KOPT-K1 (cell line): Measurements from ENCODE around the gene IGFALS.

Source experiments
- H3K27ac ChIP-seq: fragments of 200-600 bp; sonication (generic); 2 replicates; pipeline ENCODE4 v1.5.1; 2016; ENCODE audit warnings: antibody characterized with exemption, mild to moderate bottlenecking, low read depth, low read length; ENCODE audit not compliant: poor library complexity, severe bottlenecking
- H3K36me3 ChIP-seq: fragments of 200-600 bp; sonication (generic); 2 replicates; pipeline ENCODE4 v1.5.1; 2017; ENCODE audit warnings: antibody characterized with exemption, mild to moderate bottlenecking, low read length, moderate library complexity; ENCODE audit not compliant: insufficient read depth
- H3K9me3 ChIP-seq: fragments of 200-600 bp; sonication (generic); 2 replicates; pipeline ENCODE4 v1.5.1; 2017; ENCODE audit warnings: antibody characterized with exemption, low read length, mild to moderate bottlenecking; ENCODE audit not compliant: insufficient read depth, poor library complexity, severe bottlenecking

IGFALS gene

DNA sequence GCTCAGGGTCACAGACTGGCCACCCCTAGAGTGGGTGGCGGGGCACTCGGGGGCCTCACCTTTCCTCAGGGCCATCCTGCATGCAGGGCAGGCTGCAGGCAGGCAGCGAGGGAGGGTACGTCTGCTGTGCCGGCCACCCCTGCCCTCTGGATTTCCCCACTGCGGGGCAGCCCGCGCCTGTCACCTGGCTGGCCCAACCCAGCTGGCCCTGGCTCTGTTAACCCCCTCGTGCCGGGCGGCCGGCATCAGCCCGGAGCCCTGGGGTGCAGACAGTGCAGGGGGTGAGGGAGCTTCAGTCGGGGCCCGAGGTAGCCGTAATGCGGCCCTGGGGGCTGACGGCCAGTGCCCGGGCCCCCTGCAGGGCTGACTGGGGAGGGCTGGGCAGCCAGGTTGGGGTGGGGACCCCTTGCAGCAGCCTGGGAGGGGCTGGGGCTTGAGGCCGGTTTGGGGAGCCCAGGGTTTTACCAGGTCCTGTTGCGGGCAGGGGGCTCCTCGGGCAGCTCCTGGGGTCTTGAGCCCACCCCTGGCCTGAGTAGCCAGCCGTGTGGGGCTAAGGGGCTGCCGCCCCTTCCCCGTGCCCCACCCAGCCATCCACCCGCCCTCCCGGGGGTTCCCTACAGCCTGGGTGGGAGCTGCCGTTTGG lies at the start of gene IGFALS:
TSS of gene IGFALS (minus strand) at position 128 of the 643 bp plus-strand sequence. CDS start at position 75, 53 bp downstream.
- H3K27ac ChIP-seq = no peak within 1 kb of the TSS
- H3K9me3 ChIP-seq = peaks cover 16% of the 10 kb centered on the region
- H3K36me3 ChIP-seq = peaks cover 39% of the 10 kb centered on the region

DNA sequence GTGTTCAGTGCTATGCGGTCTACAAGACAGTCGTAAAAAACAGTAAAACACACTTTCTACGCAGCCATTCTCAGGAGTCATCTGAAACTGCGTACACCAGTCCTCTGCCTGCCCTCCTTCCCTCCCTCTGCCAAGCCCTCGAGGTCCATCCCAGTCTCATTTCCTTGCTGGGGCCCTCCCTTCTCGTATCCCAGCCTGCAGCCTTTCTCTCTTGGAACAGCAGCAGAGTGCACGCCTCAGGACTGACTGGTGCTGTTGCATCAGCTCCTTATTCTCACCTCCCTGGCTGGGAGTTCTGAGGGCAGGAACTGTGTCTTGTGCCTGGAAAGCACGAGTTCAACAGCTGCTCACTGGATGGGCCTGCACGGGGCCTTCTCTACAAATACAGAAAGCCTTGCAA lies 46.0 kb upstream of the IGFALS start:
- H3K36me3 ChIP-seq = no peaks in the 10 kb centered on the region
- no peaks in the 10 kb centered on the region for H3K9me3 ChIP-seq
- no peak overlapping the region for H3K27ac ChIP-seq

DNA sequence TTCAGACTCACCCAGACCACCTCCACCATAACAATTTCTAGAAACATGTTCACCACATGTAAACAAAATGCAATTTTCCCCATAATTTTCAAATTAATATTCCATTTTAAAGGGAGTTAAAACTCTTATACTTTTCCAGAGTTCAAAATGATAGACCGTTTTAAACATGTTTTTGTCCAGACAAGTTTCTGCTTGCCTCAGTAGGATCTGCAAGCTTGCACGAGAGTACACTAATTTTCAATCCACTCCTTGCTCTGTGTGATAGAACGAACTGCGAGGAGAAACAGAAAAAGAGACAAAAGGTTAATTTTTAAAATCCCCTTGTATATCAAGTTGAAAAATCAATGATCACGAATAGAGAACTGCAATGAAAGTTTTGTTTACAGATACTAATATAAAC lies 40.6 kb upstream of the IGFALS start:
- H3K9me3 ChIP-seq = no peaks in the 10 kb centered on the region
- H3K27ac ChIP-seq = no peak overlapping the region
- peaks cover 8% of the 10 kb centered on the region; the same call in 1 of the 2 replicates for H3K36me3 ChIP-seq

- H3K36me3 ChIP-seq = peaks cover 12% of the 10 kb centered on the region; the same call in 1 of the 2 replicates
- H3K27ac ChIP-seq = no peak overlapping the region
- no peaks in the 10 kb centered on the region for H3K9me3 ChIP-seq
These were observed 39.4 kb upstream of the IGFALS start for GRCh38 chr16:1832838-1833454.

GRCh38 chr16:1831186-1832075 lies 37.9 kb upstream of the IGFALS start:
- H3K27ac ChIP-seq = no peak overlapping the region
- H3K36me3 ChIP-seq = peaks cover 12% of the 10 kb centered on the region; the same call in 1 of the 2 replicates
- no peaks in the 10 kb centered on the region for H3K9me3 ChIP-seq

GRCh38 chr16:1830213-1830612 lies 36.7 kb upstream of the IGFALS start:
- Histone ChIP-seq H3K36me3 (peaks cover 12% of the 10 kb centered on the region; the same call in 1 of the 2 replicates), H3K9me3 (no peaks in the 10 kb centered on the region), H3K27ac (no peak overlapping the region)

DNA sequence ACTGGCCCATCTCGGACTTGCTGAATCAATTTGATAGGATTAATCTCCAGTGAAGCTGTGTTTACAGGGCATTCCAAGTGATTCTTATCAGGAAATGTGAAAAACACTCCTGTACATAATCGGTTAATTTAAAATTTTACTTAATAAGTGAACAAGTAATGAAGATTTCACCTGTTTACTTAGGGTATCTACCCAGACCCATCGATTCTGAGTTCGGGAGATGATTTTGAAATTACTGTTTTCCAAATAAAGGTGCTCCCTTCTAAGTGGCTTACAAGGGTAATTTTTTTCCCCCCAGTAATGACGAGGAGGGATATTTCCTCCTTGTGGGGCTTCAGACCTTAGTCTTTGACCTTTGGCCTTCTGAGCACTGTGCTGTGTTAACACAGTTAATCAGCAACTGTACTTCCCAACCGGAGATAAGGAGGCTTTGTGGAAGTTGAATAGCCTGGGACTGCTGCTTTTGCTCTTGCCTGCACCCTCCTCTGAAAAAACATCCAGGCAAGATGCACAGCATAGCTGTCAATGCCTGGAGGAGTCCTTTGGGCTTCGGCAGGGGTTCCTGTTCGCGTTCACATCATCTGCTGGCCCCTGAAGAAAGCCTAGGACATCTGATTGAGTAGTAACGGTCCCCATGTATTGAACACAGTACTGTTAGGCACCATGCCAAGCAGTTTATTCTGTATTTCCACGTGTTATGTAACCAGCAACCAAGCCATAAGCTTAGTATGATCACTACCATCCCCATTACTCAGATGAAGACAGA lies 35.3 kb upstream of the IGFALS start:
- no peaks in the 10 kb centered on the region for H3K9me3 ChIP-seq
- no peak overlapping the region for H3K27ac ChIP-seq
- H3K36me3 ChIP-seq = peaks cover 12% of the 10 kb centered on the region; the same call in 1 of the 2 replicates

GRCh38 chr16:1826691-1827573 lies 33.4 kb upstream of the IGFALS start, which contains the start of the genes FAHD1 and HAGH:
Gene FAHD1 (plus strand): TSS chr16:1827206. CDS start chr16:1827239, 33 bp downstream.
Gene HAGH (minus strand): TSS chr16:1826825. CDS start chr16:1826787, 38 bp downstream.
- H3K27ac ChIP-seq = peak within 1 kb of the TSS; percentile 63
- peaks cover 21% of the 10 kb centered on the region; the same call in 1 of the 2 replicates for H3K36me3 ChIP-seq
- H3K9me3 ChIP-seq = no peaks in the 10 kb centered on the region

DNA sequence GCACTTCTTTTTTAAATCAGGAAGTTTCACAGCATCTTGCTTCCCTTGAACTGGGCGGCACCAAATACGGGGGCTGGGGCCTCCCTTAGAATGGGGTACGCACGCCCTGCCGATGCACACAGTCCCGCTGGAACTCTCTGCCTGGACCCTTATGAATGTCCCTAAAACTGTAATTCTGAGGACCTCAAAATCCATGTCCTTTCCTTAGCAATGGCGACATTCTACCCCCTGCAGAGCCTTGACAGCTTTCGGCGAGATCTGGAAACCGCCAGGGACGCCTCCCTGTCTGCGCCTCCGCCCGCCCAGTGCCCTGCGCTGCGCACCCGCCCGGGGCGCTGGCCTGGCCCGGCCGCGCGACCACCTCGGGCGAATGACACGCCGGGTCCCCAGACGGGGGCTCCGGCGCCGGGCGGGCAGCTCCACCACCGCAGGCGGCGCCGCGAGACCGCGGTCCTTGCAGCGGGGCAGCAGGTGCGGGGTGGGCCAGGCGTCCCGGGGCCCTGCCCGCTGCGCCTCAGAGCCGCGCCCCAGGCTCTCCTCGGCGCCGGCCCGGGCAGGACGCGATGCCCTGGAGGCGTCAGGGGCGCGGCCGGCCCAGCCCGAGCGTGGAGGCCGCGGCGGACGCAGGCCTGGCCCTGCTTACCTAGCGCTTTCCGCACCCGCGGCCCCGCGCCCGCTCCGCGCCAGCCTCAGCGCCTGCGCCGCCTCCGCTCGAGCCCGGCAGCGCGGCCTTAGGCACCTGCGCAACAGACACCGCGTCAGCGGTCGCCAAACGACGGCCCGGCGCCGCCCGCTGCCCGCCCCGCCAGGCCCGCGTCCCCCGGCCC lies 32.6 kb upstream of the IGFALS start:
- Histone ChIP-seq H3K36me3 (peaks cover 26% of the 10 kb centered on the region; the same call in 1 of the 2 replicates), H3K9me3 (no peaks in the 10 kb centered on the region), H3K27ac (peak overlapping the region; percentile 63)

DNA sequence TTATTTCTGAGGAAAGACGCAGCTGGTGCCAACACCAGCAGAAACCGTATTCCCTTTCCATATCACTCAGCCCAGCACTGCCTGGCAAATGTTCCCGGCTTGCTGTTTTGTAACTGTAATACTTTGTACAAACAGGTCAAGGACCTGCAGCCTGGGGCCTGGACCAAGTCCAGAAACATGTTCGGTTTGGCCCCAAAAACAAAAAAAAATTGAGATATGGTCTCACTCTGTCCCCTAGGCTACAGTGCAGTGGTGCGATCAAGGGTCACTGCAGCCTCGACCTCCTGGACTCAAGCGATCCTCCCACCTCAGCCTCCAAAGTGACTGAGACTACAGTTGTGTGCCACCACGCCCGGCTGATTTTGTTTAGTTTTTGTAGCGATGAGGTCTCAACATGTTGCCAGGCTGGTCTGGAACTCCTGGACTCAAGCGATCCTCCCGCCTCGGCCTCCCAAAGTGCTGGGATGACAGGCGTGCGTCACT lies 31.9 kb upstream of the IGFALS start:
- peak overlapping the region; percentile 63 for H3K27ac ChIP-seq
- H3K36me3 ChIP-seq = peaks cover 24% of the 10 kb centered on the region; the same call in 1 of the 2 replicates
- no peaks in the 10 kb centered on the region for H3K9me3 ChIP-seq

DNA sequence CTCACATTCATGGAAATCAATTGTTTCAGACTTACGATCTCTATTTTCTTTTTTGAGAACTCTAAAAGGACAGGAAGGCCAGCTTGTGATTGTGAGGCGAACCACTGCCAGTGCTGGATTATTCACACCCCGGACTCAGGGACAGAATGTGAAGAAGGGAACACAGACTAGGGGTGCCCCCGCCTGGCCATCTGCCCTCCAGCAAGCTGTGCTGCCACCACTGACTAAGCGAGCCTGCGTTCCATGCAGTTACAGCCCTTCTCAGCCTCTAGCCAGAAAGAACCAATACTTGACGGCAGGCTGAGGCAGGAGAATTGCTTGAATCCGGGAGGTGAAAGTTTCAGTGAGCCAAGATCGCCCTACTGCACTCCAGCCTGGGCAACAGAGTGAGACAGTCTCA lies 30.3 kb upstream of the IGFALS start:
- H3K27ac ChIP-seq = no peak overlapping the region
- H3K36me3 ChIP-seq = peaks cover 15% of the 10 kb centered on the region; the same call in 1 of the 2 replicates
- no peaks in the 10 kb centered on the region for H3K9me3 ChIP-seq

DNA sequence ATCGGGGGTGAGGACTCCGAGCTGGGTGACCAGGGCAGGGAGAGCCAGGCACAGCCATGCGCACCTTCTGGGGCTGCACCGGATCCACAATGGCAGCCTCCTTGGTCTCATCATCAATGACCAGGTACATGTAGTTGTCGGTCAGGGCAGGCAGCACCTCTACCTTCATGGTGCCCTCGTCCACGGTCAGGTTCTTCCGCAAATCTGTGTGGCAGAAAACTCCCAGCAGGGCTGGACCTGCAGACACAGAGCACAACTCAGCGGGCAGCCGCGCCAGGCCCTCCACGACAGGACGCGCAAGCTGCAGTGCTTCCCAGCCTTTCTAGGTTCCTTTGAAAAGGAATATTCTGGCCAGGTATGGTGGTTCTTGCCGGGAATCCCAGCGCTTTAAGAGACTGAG lies 29.3 kb upstream of the IGFALS start:
- H3K9me3 ChIP-seq = no peaks in the 10 kb centered on the region
- no peak overlapping the region for H3K27ac ChIP-seq
- H3K36me3 ChIP-seq = peaks cover 14% of the 10 kb centered on the region; the same call in 1 of the 2 replicates
